Amniotic stem cell (primary cell): ENCODE measurements around the gene CCDC183.

Source experiments
- DNase-seq: peaks from one replicate; lab custom pipeline; 2025; lab: John Stamatoyannopoulos, UW

CCDC183 gene

DNA sequence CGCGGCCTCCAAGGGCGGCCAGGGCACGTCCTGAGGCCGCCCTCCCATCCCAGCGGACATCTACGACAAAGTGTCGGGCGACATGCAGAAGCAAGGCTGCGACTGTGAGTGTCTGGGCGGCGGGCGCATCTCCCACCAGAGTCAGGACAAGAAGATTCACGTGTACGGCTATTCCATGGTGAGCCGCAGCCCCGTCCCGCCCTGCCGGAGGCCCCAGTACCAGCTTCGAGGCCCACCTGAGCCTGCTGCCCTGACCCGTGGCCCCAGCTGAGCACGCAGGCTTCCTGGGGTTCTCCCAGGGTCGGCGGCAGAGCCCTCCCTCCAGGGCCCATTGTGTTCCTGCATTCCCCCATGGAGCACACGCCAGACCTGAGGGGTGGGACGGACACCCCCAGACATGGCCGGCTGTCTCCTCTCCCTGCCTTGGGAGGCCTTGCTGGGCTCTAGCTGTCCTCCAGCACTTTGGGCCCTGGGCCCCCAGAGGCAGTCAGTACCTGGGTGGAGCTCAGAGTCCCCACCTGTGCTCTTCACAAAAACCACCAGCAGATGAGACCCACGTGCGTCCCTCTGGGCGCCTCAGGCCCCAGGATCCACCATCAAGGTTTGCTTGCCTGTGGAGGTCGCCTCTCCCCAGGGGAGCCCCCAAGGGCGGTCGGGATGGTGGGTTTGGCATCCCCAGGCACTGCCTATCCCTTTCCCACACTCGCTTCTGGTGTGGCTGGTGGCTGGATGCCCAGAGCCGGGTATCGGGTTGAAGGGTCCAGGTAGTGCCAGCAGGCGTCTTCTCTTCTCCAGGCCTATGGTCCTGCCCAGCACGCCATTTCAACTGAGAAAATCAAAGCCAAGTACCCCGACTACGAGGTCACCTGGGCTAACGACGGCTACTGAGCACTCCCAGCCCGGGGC, 54.1 kb downstream of the CCDC183 start:
- no peak for DNase-seq

DNA sequence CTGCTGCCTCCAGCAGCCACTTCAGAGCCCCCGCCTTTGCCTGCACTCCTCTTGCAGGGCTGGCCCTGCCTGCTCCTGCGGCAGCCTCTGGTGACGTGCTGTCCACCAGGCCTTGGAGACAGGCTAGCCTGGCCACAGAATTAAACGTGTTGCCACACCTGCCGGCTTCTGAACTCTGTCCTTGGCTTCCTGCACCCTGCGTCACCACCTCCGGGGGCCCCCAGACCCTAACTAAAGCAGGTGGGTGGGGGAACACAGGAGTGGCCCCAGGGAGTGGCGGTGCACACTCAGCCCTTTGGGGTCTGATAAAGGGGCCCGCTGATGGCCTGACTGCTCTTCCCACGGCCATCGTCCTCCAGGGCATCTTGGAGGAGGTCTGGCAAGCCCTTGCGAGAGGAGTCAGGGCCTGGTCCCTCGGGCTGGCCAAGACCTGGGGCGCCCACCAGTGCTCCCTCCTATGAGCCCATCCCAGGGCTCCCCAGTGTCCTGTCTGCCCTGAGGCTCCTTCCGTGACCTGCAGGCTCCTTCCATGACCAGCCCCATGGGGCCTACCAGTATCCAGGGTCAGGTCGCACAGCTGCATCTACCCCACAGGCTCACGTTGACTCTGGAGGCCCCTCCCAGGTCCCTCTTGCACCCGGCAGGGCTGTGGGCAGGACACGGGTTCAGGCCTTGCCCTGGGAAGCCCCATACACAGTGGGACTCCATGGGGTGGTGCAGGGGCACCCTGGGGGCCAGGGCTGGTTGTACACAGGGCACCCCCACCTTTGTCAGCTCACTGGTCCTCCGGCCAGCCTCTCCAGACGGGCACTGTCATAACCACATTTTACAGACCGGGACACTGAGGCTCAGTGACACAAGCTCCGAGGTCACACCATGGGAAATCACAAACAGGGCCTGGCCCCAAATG, 55.0 kb downstream of the CCDC183 start:
- no peak for DNase-seq

DNA sequence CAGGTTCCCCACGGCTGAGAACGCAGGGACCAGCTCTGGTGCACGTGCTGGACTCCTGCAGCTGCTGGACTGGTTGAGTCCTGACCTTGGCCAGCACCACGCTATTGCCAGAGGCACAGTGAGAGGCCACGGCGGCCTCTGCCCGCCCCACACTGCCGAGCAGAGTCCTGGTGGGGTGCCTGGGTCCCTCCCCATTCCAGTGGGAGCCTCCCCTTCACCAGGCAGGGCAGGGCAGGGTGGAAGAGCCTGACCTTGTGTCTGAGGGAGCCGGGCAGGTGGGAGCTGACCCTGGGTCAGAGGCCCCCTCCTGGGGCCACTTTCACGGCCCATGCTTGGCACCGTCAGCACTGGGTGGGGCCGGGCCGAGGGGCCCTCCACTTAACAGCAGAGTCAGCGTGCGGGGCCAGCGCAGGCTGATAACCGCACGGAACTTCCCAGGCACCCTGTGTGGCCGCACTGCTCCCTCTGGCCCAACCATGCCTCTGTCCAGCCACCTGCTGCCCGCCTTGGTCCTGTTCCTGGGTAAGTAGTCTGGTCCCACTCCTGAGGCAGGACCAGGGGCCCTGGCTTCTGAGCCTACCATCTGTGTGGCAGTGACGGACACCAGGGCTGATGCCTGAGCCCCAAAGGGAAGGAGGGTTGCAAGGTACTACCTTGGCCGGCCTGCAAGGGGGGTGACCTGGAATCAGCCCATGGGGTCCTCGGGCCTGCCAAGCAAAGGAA, 56.0 kb downstream of the CCDC183 start, which contains the start of gene MAMDC4:
MAMDC4 (plus strand) TSS at position 406 of the 723 bp plus-strand sequence; CDS start at position 477, 71 bp downstream.
- DNase-seq: no peak

DNA sequence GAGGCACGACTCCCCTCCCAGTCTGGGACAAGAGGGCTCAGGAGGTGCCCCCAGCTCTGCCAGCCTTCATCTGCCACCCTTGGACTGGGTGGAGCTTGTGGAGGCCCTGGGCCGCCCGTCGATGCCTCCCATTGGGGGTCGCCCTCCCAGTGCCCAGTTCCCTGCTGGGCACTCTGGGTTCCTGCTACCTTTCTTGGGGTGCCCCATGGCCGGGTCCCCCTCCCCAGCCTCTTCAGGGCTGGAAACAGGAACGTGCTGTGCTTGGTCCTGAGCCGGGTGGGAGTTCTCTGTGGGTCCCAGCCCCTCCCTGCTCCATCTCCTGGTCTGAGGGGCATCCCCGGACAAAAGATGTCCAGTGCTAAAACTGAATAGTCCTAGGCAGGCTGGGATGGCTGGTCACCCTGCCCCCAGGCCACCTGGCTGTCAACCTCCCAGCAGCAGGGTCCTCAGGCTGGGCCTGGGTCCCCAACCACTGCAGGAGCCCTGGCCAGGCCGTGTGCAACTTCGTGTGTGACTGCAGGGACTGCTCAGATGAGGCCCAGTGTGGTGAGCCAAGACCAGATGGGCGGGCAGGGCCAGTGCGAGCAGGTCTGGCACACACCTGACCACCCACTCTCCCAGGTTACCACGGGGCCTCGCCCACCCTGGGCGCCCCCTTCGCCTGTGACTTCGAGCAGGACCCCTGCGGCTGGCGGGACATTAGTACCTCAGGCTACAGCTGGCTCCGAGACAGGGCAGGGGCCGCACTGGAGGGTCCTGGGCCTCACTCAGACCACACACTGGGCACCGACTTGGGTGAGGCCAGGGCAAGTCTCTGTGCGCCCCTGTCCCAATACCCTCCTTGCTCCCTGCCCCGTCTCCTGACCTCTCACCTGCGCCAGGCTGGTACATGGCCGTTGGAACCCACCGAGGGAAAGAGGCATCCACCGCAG, 56.8 kb downstream of the CCDC183 start:
- DNase-seq: no peak

DNA sequence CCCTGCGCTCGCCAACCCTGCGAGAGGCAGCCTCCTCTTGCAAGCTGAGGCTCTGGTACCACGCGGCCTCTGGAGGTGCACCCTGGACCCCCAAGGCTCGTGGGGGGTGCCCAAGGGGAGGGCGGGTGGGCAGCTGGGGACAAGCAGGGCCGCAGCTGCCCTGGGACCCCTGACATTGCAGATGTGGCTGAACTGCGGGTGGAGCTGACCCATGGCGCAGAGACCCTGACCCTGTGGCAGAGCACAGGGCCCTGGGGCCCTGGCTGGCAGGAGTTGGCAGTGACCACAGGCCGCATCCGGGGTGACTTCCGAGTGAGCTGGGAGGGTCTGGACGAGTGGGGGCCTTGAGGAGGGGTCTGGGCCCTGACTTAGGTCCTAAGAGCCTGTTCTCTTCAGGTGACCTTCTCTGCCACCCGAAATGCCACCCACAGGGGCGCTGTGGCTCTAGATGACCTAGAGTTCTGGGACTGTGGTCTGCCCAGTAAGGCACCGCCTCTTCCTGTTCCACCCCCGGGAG, 57.5 kb downstream of the CCDC183 start:
- no peak for DNase-seq

DNA sequence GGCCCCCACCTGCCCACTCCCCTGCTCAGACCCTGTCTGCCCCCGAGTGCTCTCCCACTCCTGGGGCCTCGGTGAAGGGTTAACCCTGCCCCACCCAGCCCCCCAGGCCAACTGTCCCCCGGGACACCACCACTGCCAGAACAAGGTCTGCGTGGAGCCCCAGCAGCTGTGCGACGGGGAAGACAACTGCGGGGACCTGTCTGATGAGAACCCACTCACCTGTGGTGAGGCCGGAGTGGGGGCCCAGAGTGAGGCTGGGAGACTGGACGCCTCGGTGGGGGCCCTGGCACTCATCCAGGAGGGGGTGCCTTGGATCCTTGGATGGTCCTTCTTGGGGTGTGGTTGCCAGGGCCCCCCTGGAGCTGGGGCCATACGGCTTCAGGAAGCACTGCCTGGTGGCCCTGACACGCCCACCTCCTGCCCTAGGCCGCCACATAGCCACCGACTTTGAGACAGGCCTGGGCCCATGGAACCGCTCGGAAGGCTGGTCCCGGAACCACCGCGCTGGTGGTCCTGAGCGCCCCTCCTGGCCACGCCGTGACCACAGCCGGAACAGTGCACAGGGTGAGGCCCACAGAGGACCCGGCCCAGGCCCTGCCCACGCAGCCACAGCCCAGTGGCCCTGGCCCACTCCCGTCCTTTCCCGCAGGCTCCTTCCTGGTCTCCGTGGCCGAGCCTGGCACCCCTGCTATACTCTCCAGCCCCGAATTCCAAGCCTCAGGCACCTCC, 58.1 kb downstream of the CCDC183 start:
- DNase-seq: no peak

DNA sequence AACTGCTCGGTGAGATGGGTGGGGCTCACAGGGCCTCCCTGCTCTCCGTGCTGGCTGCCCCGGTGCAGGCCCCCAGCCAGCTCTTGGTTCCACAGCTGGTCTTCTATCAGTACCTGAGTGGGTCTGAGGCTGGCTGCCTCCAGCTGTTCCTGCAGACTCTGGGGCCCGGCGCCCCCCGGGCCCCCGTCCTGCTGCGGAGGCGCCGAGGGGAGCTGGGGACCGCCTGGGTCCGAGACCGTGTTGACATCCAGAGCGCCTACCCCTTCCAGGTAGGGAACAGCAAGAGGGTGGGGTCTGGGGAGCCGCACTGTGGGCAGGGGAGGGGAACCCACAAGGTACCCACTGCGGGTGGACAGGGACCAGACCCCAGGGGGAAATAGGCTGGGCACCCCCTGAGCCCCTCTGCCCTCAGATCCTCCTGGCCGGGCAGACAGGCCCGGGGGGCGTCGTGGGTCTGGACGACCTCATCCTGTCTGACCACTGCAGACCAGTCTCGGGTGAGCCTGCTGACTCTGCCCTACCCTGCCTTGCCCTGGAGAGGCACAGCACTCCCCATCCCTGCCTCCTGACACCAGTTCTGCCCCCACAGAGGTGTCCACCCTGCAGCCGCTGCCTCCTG, 58.8 kb downstream of the CCDC183 start:
- DNase-seq: no peak

DNA sequence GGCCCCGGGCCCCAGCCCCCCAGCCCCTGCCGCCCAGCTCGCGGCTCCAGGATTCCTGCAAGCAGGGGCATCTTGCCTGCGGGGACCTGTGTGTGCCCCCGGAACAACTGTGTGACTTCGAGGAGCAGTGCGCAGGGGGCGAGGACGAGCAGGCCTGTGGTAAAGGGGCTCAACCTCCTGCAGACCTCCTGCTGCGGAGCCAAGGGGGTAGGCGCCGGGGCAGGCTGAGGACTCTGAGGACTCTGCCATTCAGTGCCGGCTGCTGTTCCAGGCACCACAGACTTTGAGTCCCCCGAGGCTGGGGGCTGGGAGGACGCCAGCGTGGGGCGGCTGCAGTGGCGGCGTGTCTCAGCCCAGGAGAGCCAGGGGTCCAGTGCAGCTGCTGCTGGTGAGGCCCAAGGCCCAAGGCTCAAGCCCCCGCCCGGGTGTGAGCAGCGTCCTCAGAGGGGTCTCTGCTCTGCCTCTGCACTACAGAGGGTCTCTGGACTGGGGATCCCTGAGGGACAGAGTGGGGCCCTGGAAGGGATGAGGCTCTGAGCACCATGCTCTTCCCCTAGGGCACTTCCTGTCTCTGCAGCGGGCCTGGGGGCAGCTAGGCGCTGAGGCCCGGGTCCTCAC, 59.4 kb downstream of the CCDC183 start:
- DNase-seq: no peak

DNA sequence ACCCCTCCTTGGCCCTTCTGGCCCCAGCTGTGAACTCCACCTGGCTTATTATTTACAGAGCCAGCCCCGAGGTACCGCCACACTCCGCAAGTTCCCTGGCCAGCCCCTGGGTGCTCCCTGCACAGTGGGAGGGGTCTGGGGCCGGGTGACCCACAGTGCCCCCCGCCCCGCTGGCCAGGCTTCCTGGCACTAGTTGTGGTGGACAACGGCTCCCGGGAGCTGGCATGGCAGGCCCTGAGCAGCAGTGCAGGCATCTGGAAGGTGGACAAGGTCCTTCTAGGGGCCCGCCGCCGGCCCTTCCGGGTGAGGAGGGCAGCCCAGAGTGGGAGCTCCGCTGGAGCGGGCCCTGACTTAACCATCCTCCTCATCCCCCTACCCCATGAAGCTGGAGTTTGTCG, 59.9 kb downstream of the CCDC183 start:
- DNase-seq: no peak

DNA sequence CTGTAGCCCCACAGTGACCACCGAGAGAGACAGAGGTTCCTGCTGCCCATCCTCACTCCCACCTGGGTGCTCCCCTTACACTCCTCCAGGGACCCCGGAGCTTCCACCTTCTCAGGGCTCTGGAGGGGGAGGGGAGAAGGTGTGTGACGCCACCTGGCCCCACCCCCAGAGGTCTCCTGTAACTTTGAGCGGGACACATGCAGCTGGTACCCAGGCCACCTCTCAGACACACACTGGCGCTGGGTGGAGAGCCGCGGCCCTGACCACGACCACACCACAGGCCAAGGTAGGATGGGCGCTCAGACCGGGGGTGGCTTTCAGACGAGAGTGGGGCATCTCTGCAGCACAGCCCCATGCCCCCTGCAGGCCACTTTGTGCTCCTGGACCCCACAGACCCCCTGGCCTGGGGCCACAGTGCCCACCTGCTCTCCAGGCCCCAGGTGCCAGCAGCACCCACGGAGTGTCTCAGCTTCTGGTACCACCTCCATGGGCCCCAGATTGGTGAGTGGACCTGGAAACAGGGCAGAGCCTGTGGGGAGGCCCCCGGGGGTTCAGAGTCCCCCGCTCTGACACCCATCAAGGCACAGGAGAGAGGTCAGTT, 60.5 kb downstream of the CCDC183 start:
- no peak for DNase-seq

DNA sequence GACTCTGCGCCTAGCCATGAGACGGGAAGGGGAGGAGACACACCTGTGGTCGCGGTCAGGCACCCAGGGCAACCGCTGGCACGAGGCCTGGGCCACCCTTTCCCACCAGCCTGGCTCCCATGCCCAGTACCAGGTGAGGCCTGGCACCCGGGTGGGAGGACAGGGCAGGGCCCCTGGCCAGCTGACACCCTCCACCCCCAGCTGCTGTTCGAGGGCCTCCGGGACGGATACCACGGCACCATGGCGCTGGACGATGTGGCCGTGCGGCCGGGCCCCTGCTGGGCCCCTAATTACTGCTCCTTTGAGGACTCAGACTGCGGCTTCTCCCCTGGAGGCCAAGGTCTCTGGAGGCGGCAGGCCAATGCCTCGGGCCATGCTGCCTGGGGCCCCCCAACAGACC, 61.0 kb downstream of the CCDC183 start:
- DNase-seq: no peak
